HG02588 (cell line): ENCODE measurements around the gene OR2AT4.
A peak's percentile ranks its signal among the peaks of the same experiment; 100 is the strongest.
"Not testable (repeated sequence)": the region's sequence is repeated elsewhere in the genome, so short reads cannot be mapped to it uniquely, and the experiment has no call there.

Source experiments
- ATAC-seq: cut with Tn5 transposase; IDR thresholded peaks from one replicate; pipeline ENCODE4 v1.9.1; 2021; ENCODE audit warnings: mild to moderate bottlenecking, moderate library complexity; ENCODE audit not compliant: unreplicated experiment

The OR2AT4 gene

GRCh38 chr11:75096456-75097172, at the start of gene OR2AT4:
TSS of gene OR2AT4 (minus strand) at chr11:75096876.
- ATAC-seq: no peak

GRCh38 chr11:75145972-75146519, 49.4 kb upstream of the OR2AT4 start:
- no peak for ATAC-seq

DNA sequence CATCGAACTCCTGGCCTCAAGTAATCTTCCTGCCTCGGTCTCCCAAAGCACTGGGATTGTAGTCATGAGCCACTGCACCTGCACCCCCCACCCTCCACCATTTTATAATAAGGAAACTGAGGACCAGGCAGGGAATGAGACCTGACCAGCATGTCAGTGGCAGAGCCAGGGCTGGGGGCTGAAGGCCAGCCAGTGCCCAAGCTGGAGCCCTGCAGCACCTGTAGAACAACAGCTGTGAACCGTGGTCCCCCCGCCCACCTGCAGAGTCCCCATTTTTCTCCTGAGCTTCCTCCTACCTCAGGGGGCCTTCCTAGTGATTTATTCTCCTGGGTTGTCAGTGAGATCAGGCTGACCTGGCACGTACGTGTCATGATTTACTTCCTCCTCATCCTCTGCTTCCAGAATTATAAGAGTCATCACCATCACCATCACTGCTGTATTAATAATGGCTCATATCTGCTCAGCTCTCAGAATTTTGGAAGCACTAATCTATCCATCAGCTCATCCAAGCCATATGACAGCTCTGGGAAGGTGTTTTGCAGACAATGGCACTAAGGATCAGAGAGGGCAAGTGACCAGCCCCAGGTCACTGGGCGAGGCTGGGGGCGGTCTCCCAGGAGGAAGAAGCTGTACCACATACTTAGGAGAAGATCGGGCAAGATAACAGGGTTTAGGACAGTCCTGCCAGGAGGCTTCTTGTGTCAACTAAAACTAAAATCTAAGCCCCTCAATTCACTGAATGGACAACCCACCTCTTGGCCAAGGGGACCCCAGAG, 48.7 kb upstream of the OR2AT4 start:
- no peak for ATAC-seq

- ATAC-seq: no peak
These were observed 48.0 kb upstream of the OR2AT4 start for GRCh38 chr11:75144716-75145014.

GRCh38 chr11:75143420-75143731, 46.7 kb upstream of the OR2AT4 start:
- ATAC-seq: no peak

GRCh38 chr11:75142714-75143419, 46.2 kb upstream of the OR2AT4 start:
- peak; percentile 65 for ATAC-seq

GRCh38 chr11:75141166-75141565, 44.5 kb upstream of the OR2AT4 start:
- ATAC-seq: no peak

- no peak for ATAC-seq
These were observed 43.8 kb upstream of the OR2AT4 start for GRCh38 chr11:75140269-75141138.

- no peak for ATAC-seq
These were observed 39.0 kb upstream of the OR2AT4 start for GRCh38 chr11:75135651-75136050.

GRCh38 chr11:75135021-75135650, 38.5 kb upstream of the OR2AT4 start:
- ATAC-seq: no peak

- ATAC-seq: no peak
These were observed 37.3 kb upstream of the OR2AT4 start for GRCh38 chr11:75133976-75134375.

- ATAC-seq: no peak
These were observed 35.4 kb upstream of the OR2AT4 start for GRCh38 chr11:75132080-75132479.

- ATAC-seq: no peak
These were observed 29.9 kb upstream of the OR2AT4 start for GRCh38 chr11:75126564-75126963.

DNA sequence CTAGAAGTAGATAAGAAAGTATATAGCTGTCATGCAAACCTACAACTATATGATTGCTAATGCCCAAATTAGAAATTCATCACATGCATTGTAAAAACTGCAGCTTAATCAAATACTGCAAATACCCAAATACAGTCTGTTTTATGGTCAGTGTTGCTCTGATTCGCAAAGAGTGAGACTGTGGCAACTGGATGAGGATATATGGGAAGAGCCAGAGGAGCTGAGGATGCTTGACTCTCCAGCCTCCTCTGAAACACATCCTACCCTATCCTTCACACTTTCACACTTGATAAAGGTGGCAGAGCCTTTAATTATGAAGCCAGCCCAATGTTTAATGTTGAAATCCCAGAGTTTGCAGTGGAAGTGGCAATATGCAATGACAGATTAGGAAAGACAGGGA, 21.9 kb upstream of the OR2AT4 start:
- ATAC-seq: no peak

- no peak for ATAC-seq
These were observed 17.8 kb upstream of the OR2AT4 start for GRCh38 chr11:75114465-75114864.

GRCh38 chr11:75113030-75113429, 16.4 kb upstream of the OR2AT4 start:
- ATAC-seq: no peak

DNA sequence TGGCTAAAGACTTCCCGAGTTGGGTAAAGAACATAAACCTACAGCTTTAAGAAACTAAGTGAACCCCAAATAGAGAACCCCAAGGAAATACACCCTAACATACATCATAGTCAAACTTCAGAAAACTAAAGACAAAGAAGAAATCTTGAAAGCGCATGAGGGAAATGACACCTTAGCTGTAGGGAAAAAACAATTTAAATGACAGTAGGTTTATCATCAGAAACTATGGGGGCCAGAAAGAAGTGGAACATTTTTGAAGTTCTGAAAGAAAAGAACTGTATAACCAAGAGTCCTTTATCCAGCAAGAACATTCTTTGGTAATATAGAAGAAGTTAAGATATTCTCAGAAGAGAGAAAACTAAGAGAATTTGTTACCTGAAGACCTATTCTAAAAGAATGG, 15.5 kb upstream of the OR2AT4 start:
- no peak for ATAC-seq

GRCh38 chr11:75107187-75107586, 10.5 kb upstream of the OR2AT4 start:
- ATAC-seq: no peak

GRCh38 chr11:75105967-75106681, 9.4 kb upstream of the OR2AT4 start:
- ATAC-seq: not testable (repeated sequence)

GRCh38 chr11:75105462-75105925, 8.8 kb upstream of the OR2AT4 start:
- ATAC-seq: no peak
